DOHH2 (cell line): ENCODE measurements around the gene DHH.

ENCODE experiments used
- H3F3A ChIP-seq: fragments of 200-600 bp; sonication (generic), shearing (Covaris generic); 2 replicates; pipeline ENCODE4 v1.6.0; 2016; ENCODE audit warnings: antibody characterized with exemption, mild to moderate bottlenecking; ENCODE audit not compliant: control insufficient read depth, insufficient read depth
- H3K27ac ChIP-seq: fragments of 200-600 bp; sonication (generic); 2 replicates; pipeline ENCODE4 v1.5.1; 2014; ENCODE audit warnings: low read depth, mild to moderate bottlenecking, low read length, moderate library complexity
- H3K27me3 ChIP-seq: fragments of 200-600 bp; sonication (generic); 2 replicates; pipeline ENCODE4 v1.6.1; 2014; ENCODE audit warnings: mild to moderate bottlenecking, low read length, mixed read lengths; ENCODE audit not compliant: control insufficient read depth
- H3K36me3 ChIP-seq: fragments of 200-600 bp; sonication (generic); 2 replicates; pipeline ENCODE4 v1.6.1; 2014; ENCODE audit warnings: mild to moderate bottlenecking, low read length, moderate library complexity, mixed read lengths; ENCODE audit not compliant: control insufficient read depth
- H3K4me1 ChIP-seq: fragments of 200-600 bp; sonication (generic); 2 replicates; pipeline ENCODE4 v1.6.1; 2014; ENCODE audit warnings: mild to moderate bottlenecking, low read length, mixed read lengths; ENCODE audit not compliant: control insufficient read depth
- H3K4me2 ChIP-seq: fragments of 200-600 bp; sonication (generic); 2 replicates; pipeline ENCODE4 v1.6.0; 2014; ENCODE audit warnings: mild to moderate bottlenecking, low read length, moderate library complexity
- H3K4me3 ChIP-seq: fragments of 200-600 bp; sonication (generic); 2 replicates; pipeline ENCODE4 v1.5.1; 2014; ENCODE audit warnings: mild to moderate bottlenecking, low read length, mixed read lengths
- H3K79me2 ChIP-seq: fragments of 200-600 bp; sonication (generic); 2 replicates; pipeline ENCODE4 v1.6.1; 2014; ENCODE audit warnings: mild to moderate bottlenecking, low read length, mixed read lengths; ENCODE audit not compliant: control insufficient read depth
- H3K9me2 ChIP-seq: fragments of 200-600 bp; sonication (generic); replicated peaks from 2 replicates; pipeline ENCODE4 v1.6.1; 2014; ENCODE audit warnings: mild to moderate bottlenecking, low read length, mixed read lengths; ENCODE audit not compliant: control insufficient read depth
- H3K9me3 ChIP-seq: fragments of 200-600 bp; sonication (generic); 2 replicates; pipeline ENCODE4 v1.6.1; 2014; ENCODE audit warnings: antibody characterized with exemption, low read length, mixed read lengths; ENCODE audit not compliant: control insufficient read depth, insufficient read depth
- H4K20me1 ChIP-seq: fragments of 200-600 bp; sonication (generic); 2 replicates; pipeline ENCODE4 v1.6.0; 2014; ENCODE audit warnings: low read depth, mild to moderate bottlenecking, antibody characterized with exemption, low read length, moderate library complexity; ENCODE audit not compliant: control insufficient read depth, insufficient read depth
- CTCF ChIP-seq: fragments of 200-600 bp; sonication (generic); IDR thresholded peaks from one replicate; pipeline ENCODE4 v1.5.1; 2014; ENCODE audit warnings: antibody characterized with exemption, mild to moderate bottlenecking, low read depth, low read length; ENCODE audit not compliant: poor library complexity, severe bottlenecking
- EZH2phosphoT487 ChIP-seq: fragments of 200-600 bp; sonication (generic); IDR thresholded peaks from 2 replicates; pipeline ENCODE4 v1.6.1; 2017; ENCODE audit warnings: borderline replicate concordance, mild to moderate bottlenecking, antibody characterized with exemption, low read length, moderate library complexity, mixed read lengths

Gene DHH

GRCh38 chr12:49094160-49094974 lies at the start of gene DHH:
Gene DHH, minus strand, starts transcription at chr12:49094801. Its CDS starts 289 bp downstream, at chr12:49094512.
- 0 out of 2 replicates have a peak, but pooled peaks cover 2% of the 10 kb centered on the region for H4K20me1 ChIP-seq
- no peaks in the 10 kb centered on the region for H3F3A ChIP-seq
- no peaks in the 10 kb centered on the region for H3K79me2 ChIP-seq
- no peak within 1 kb of the TSS for H3K4me3 ChIP-seq
- H3K9me3 ChIP-seq = no peaks in the 10 kb centered on the region
- H3K9me2 ChIP-seq = no peaks in the 10 kb centered on the region
- peaks cover 63% of the 10 kb centered on the region for H3K27me3 ChIP-seq
- H3K27ac ChIP-seq = no peak within 1 kb of the TSS
- 0 out of 2 replicates have a peak within 1 kb of the TSS, but pooled peaks have one; percentile 14 for H3K4me2 ChIP-seq
- H3K36me3 ChIP-seq = no peaks in the 10 kb centered on the region
- H3K4me1 ChIP-seq = peaks cover 25% of the 10 kb centered on the region
- TF ChIP-seq CTCF (no peak), EZH2phosphoT487 (peak; percentile 82; the same call in 1 of the 2 replicates)

GRCh38 chr12:49144384-49144783 lies 49.8 kb upstream of the DHH start:
- Histone ChIP-seq H3K4me3 (no peak overlapping the region), H3F3A (no peaks in the 10 kb centered on the region), H4K20me1 (no peaks in the 10 kb centered on the region), H3K27ac (no peak overlapping the region), H3K9me3 (no peaks in the 10 kb centered on the region), H3K36me3 (no peaks in the 10 kb centered on the region), H3K9me2 (no peaks in the 10 kb centered on the region), H3K79me2 (peaks cover 12% of the 10 kb centered on the region), H3K4me2 (no peak overlapping the region), H3K4me1 (peaks cover 5% of the 10 kb centered on the region), H3K27me3 (no peaks in the 10 kb centered on the region)
- TF ChIP-seq CTCF (no peak), EZH2phosphoT487 (no peak)

- peaks cover 5% of the 10 kb centered on the region for H3K4me1 ChIP-seq
Measured at GRCh38 chr12:49138999-49139398, 44.4 kb upstream of the DHH start.

More at GRCh38 chr12:49138999-49139398, 44.4 kb upstream of the DHH start:
- Histone ChIP-seq H3K4me3 (no peak overlapping the region), H4K20me1 (no peaks in the 10 kb centered on the region), H3K9me3 (no peaks in the 10 kb centered on the region), H3K9me2 (no peaks in the 10 kb centered on the region), H3K27ac (no peak overlapping the region), H3F3A (0 out of 2 replicates have a peak, but pooled peaks cover 2% of the 10 kb centered on the region), H3K27me3 (no peaks in the 10 kb centered on the region), H3K79me2 (peaks cover 24% of the 10 kb centered on the region), H3K36me3 (0 out of 2 replicates have a peak, but pooled peaks cover 2% of the 10 kb centered on the region), H3K4me2 (no peak overlapping the region)
- TF ChIP-seq EZH2phosphoT487 (no peak), CTCF (no peak)
